ENCODE results near the gene RGS10.

DNA sequence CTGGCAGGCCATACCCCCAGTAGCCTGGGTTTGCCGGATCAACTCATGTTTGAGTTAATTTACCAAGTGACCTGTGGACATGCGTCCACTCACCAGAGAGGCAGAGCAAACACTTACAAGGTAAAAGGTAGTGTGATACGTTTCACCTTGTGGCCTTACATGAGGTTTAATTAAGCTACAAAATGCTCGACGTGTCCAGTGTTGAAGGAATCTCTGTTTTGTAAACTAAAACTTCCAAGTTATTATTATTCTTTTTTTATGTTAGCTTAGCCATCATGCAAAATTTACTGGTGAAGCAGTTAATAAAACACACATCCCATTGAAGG lies 42.9 kb downstream of the RGS10 start:
- TF ChIP-seq EZH2 (IDR thresholded peaks at IDR 0.05; ENCODE audit: insufficient read depth, poor library complexity, severe bottlenecking) (no peak), EZH2phosphoT487 (IDR thresholded peaks at IDR 0.05; ENCODE audit: insufficient read depth, low read depth) (no peak)

All from GM23248 (cell line).